GM23248 (cell line): Measurements from ENCODE around the gene PHF23. TPM values are rescaled to one million over a fixed set of nuclear protein-coding genes. Genes with fewer than 3 reads are reported as not detected.

Experiments used
- DNase-seq: peaks from one replicate; pipeline ENCODE4 v3.0.0-alpha.2; 2015
- H2AFZ ChIP-seq: fragments of 200-600 bp; sonication (generic); 2 replicates; pipeline ENCODE4 v1.6.1; 2016; ENCODE audit warnings: antibody characterized with exemption
- H3F3A ChIP-seq: fragments of 200-600 bp; sonication (generic); 2 replicates; pipeline ENCODE4 v1.6.1; 2016; ENCODE audit warnings: mild to moderate bottlenecking, antibody characterized with exemption, mixed run types; ENCODE audit not compliant: insufficient read depth
- H3K27ac ChIP-seq: fragments of 200-600 bp; sonication (generic); 2 replicates; pipeline ENCODE4 v1.5.1; 2016; ENCODE audit warnings: mild to moderate bottlenecking
- H3K27me3 ChIP-seq: fragments of 200-600 bp; sonication (generic); replicated peaks from 2 replicates; pipeline ENCODE4 v1.6.1; 2016; ENCODE audit warnings: mild to moderate bottlenecking; ENCODE audit not compliant: insufficient read depth
- H3K36me3 ChIP-seq: fragments of 200-600 bp; sonication (generic); 2 replicates; pipeline ENCODE4 v1.6.1; 2016; ENCODE audit warnings: low read depth, mild to moderate bottlenecking
- H3K4me1 ChIP-seq: fragments of 200-600 bp; sonication (generic); 2 replicates; pipeline ENCODE4 v1.6.1; 2016; ENCODE audit warnings: mild to moderate bottlenecking; ENCODE audit not compliant: insufficient read depth
- H3K4me2 ChIP-seq: fragments of 200-600 bp; sonication (generic); one replicate; pipeline ENCODE4 v1.6.1; 2016; ENCODE audit warnings: mild to moderate bottlenecking; ENCODE audit not compliant: unreplicated experiment
- H3K4me3 ChIP-seq: fragments of 200-600 bp; sonication (generic); 2 replicates; pipeline ENCODE4 v1.5.1; 2016; ENCODE audit warnings: mild to moderate bottlenecking
- H3K79me2 ChIP-seq: fragments of 200-600 bp; sonication (generic); 2 replicates; pipeline ENCODE4 v1.6.1; 2016; ENCODE audit warnings: mild to moderate bottlenecking; ENCODE audit not compliant: insufficient read depth
- H3K9ac ChIP-seq: fragments of 200-600 bp; sonication (generic); 2 replicates; pipeline ENCODE4 v1.6.1; 2016; ENCODE audit warnings: mild to moderate bottlenecking
- H3K9me2 ChIP-seq: fragments of 200-600 bp; sonication (generic); 2 replicates; pipeline ENCODE4 v1.6.1; 2016; ENCODE audit warnings: mixed run types, mild to moderate bottlenecking, moderate library complexity; ENCODE audit not compliant: insufficient read depth
- H3K9me3 ChIP-seq: fragments of 200-600 bp; sonication (generic); one replicate; pipeline ENCODE4 v1.6.1; 2017; ENCODE audit warnings: low read depth
- H4K20me1 ChIP-seq: fragments of 200-600 bp; sonication (generic); 2 replicates; pipeline ENCODE4 v1.6.0; 2016; ENCODE audit not compliant: insufficient read depth
- EZH2 ChIP-seq: fragments of 200-600 bp; sonication (generic); IDR thresholded peaks from 2 replicates; pipeline ENCODE4 v1.6.1; 2018; ENCODE audit warnings: antibody characterized with exemption, mild to moderate bottlenecking; ENCODE audit not compliant: insufficient read depth, poor library complexity, severe bottlenecking
- EZH2phosphoT487 ChIP-seq: fragments of 200-600 bp; sonication (generic); IDR thresholded peaks from 2 replicates; pipeline ENCODE4 v1.6.1; 2018; ENCODE audit warnings: antibody characterized with exemption, moderate library complexity, mild to moderate bottlenecking, low read depth; ENCODE audit not compliant: insufficient read depth
- WGBS, 2 experiments: methylation state at CpG; one replicate each; pipeline ENCODE4 v1.1.6; 2015 to 2017; ENCODE audit warnings: low lambda C conversion rate in 2 of 2, low coverage in 1 of 2; ENCODE audit errors: missing lambda C conversion rate in 2 of 2; 5-methylcytosine and 5-hydroxymethylcytosine counted together
- in situ Hi-C: fragments of 300-500 bp; cut with MboI; formaldehyde crosslinking; loops from 2 replicates; pipeline ENCODE4 v1.15.0; 2020
- polyA plus RNA-seq: library from polyadenylated mRNA; unstranded; fragments of >200 nt; fragmentation: Nextera tagmentation; extraction: Ambion mirVana; gene quantifications from 2 replicates; pipeline ENCODE4 v1.2.1, GENCODE V29; 2016
- total RNA-seq: library from RNA; depleted of rRNA; stranded (reverse); fragments of >200 nt; shearing (Covaris generic); gene quantifications from 2 replicates; pipeline ENCODE4 v1.2.3, GENCODE V29; 2014

Gene PHF23
- total and polyA plus RNA-seq, 2 experiments from 2014 or later = 32.0 to 45.6 TPM

- WGBS, 2 experiments = 65 to 66% methylated on average over 14 to 24 of the region's 24 CpGs
- Histone ChIP-seq H3K9ac (peak overlapping the region; percentile 45), H3K9me3 (no peaks in the 10 kb centered on the region), H3K27ac (no peak overlapping the region; the same call in 1 of the 2 replicates), H3K79me2 (peaks cover 75% of the 10 kb centered on the region), H3K4me2 (peak overlapping the region; percentile 32), H3K27me3 (no peaks in the 10 kb centered on the region), H3K4me1 (peaks cover 15% of the 10 kb centered on the region), H2AFZ (no peak overlapping the region), H3F3A (peaks cover 3% of the 10 kb centered on the region; the same call in 1 of the 2 replicates), H4K20me1 (no peaks in the 10 kb centered on the region; the same call in 1 of the 2 replicates), H3K9me2 (no peaks in the 10 kb centered on the region), H3K4me3 (no peak overlapping the region), H3K36me3 (peaks cover 6% of the 10 kb centered on the region)
- DNase-seq = peak; percentile 73
- TF ChIP-seq EZH2phosphoT487 (no peak), EZH2 (no peak)
- in situ Hi-C loops = no loop called here
These were observed 31.9 kb downstream of the PHF23 start for GRCh38 chr17:7207120-7208001.

GRCh38 chr17:7205561-7205960 lies 33.7 kb downstream of the PHF23 start:
- Histone ChIP-seq H3K4me3 (peak overlapping the region; percentile 70), H3F3A (peaks cover 3% of the 10 kb centered on the region; the same call in 1 of the 2 replicates), H3K27me3 (no peaks in the 10 kb centered on the region), H3K9me3 (no peaks in the 10 kb centered on the region), H3K79me2 (peaks cover 60% of the 10 kb centered on the region), H3K9me2 (no peaks in the 10 kb centered on the region), H3K27ac (peak overlapping the region; percentile 56), H4K20me1 (no peaks in the 10 kb centered on the region; the same call in 1 of the 2 replicates), H3K36me3 (peaks cover 18% of the 10 kb centered on the region), H3K9ac (peak overlapping the region; percentile 74), H2AFZ (peak overlapping the region; percentile 67), H3K4me1 (peaks cover 15% of the 10 kb centered on the region), H3K4me2 (peak overlapping the region; percentile 68)
- no peak for DNase-seq
- TF ChIP-seq EZH2 = no peak
- no peak for TF ChIP-seq EZH2phosphoT487
- in situ Hi-C loops = no loop called here
- WGBS, 2 experiments = 42 to 64% methylated on average over 6 to 15 of the region's 15 CpGs

GRCh38 chr17:7204828-7205461 lies 34.3 kb downstream of the PHF23 start:
- H4K20me1 ChIP-seq = no peaks in the 10 kb centered on the region; the same call in 1 of the 2 replicates
- H3K36me3 ChIP-seq = peaks cover 18% of the 10 kb centered on the region
- peak; percentile 84 for DNase-seq
- no peaks in the 10 kb centered on the region for H3K27me3 ChIP-seq
- H3K9ac ChIP-seq = peak overlapping the region; percentile 74
- H3K4me2 ChIP-seq = peak overlapping the region; percentile 68
- H3K4me1 ChIP-seq = peaks cover 15% of the 10 kb centered on the region
- no peak for TF ChIP-seq EZH2phosphoT487
- no peak for TF ChIP-seq EZH2
- H3K9me2 ChIP-seq = no peaks in the 10 kb centered on the region
- H3K9me3 ChIP-seq = no peaks in the 10 kb centered on the region
- H3K79me2 ChIP-seq = peaks cover 54% of the 10 kb centered on the region
- peak overlapping the region; percentile 67 for H2AFZ ChIP-seq
- H3F3A ChIP-seq = peaks cover 3% of the 10 kb centered on the region; the same call in 1 of the 2 replicates
- H3K27ac ChIP-seq = peak overlapping the region; percentile 56
- 2 to 3% methylated on average over 28 to 30 of the region's 34 CpGs for WGBS, 2 experiments
- H3K4me3 ChIP-seq = peak overlapping the region; percentile 70
- in situ Hi-C loops = no loop called here

- in situ Hi-C loops = no loop called here
- H3K9me3 ChIP-seq = no peaks in the 10 kb centered on the region
- H2AFZ ChIP-seq = no peak overlapping the region; the same call in 1 of the 2 replicates
- peaks cover 15% of the 10 kb centered on the region for H3K4me1 ChIP-seq
- no peaks in the 10 kb centered on the region; the same call in 1 of the 2 replicates for H4K20me1 ChIP-seq
- DNase-seq = no peak
- H3K4me2 ChIP-seq = no peak overlapping the region
- H3F3A ChIP-seq = peaks cover 3% of the 10 kb centered on the region; the same call in 1 of the 2 replicates
- WGBS, 2 experiments = 58 to 59% methylated on average over 14 to 15 of the region's 15 CpGs
- H3K9ac ChIP-seq = peak overlapping the region; percentile 74
- H3K9me2 ChIP-seq = no peaks in the 10 kb centered on the region
- no peak overlapping the region for H3K27ac ChIP-seq
- H3K4me3 ChIP-seq = peak overlapping the region; percentile 70; the same call in 1 of the 2 replicates
- peaks cover 48% of the 10 kb centered on the region for H3K79me2 ChIP-seq
- TF ChIP-seq EZH2 (no peak), EZH2phosphoT487 (no peak)
- H3K36me3 ChIP-seq = peaks cover 18% of the 10 kb centered on the region
- H3K27me3 ChIP-seq = no peaks in the 10 kb centered on the region
These were observed 34.9 kb downstream of the PHF23 start for GRCh38 chr17:7204336-7204735.
